Caco-2 (cell line): ENCODE data around the gene CPA5. TPM values are rescaled to one million over a fixed set of nuclear protein-coding genes. Genes with fewer than 3 reads are reported as not detected.

Experiments used
- BruUV-seq: library from RNA; stranded (reverse); fragments of 400-500 nt; replicated peaks from 2 replicates; lab custom pipeline; 2021; lab: Mats Ljungman, UMichigan
- CTCF ChIA-PET: fragments of 300-600 bp; sonication (Branson Sonifier 250); formaldehyde crosslinking; loops from one replicate; lab custom pipeline; 2022; ENCODE audit warnings: antibody characterized with exemption; lab: Charles Lee
- POLR2A ChIA-PET: fragments of 300-600 bp; sonication (Branson Sonifier 250); formaldehyde crosslinking; loops from one replicate; lab custom pipeline; 2022; ENCODE audit warnings: antibody characterized with exemption; lab: Charles Lee
- DNase-seq, 2 experiments: peaks; one replicate each; pipeline versions ENCODE4 v3.0.0 to v3.0.0-alpha.2; 2020 to 2022
- H3K27me3 ChIP-seq: replicated peaks from 2 replicates; pipeline ENCODE4 v1.6.0; 2011; ENCODE audit warnings: low read length; ENCODE audit not compliant: control insufficient read depth, insufficient read depth
- H3K36me3 ChIP-seq: 2 replicates; pipeline ENCODE4 v1.5.1; 2011; ENCODE audit warnings: low read length; ENCODE audit not compliant: control insufficient read depth, insufficient read depth
- H3K4me1 ChIP-seq: fragments of 250-450 bp; sonication (Bioruptor Pico); 2 replicates; pipeline ENCODE4 v1.5.1; 2020; ENCODE audit warnings: mild to moderate bottlenecking
- H3K4me3 ChIP-seq: 2 replicates; pipeline ENCODE4 v1.5.1; 2011; ENCODE audit warnings: low read depth, mild to moderate bottlenecking, control low read depth, low read length
- H3K9me3 ChIP-seq: fragments of 250-450 bp; sonication (Bioruptor Pico); 2 replicates; pipeline ENCODE4 v1.5.1; 2020; ENCODE audit warnings: mild to moderate bottlenecking, moderate library complexity
- H3K27ac Mint-ChIP-seq: one replicate; pipeline ENCODE4 v1.8.0; 2022; ENCODE audit warnings: mixed read lengths; ENCODE audit not compliant: unreplicated experiment
- H3K27me3 Mint-ChIP-seq: one replicate; pipeline ENCODE4 v1.8.0; 2022; ENCODE audit warnings: mixed read lengths; ENCODE audit not compliant: insufficient read depth, unreplicated experiment
- H3K36me3 Mint-ChIP-seq: one replicate; pipeline ENCODE4 v1.8.0; 2022; ENCODE audit warnings: mild to moderate bottlenecking, mixed read lengths; ENCODE audit not compliant: insufficient read depth, unreplicated experiment
- H3K4me1 Mint-ChIP-seq: one replicate; pipeline ENCODE4 v1.8.0; 2022; ENCODE audit warnings: low read depth, mixed read lengths; ENCODE audit not compliant: unreplicated experiment
- H3K4me3 Mint-ChIP-seq: one replicate; pipeline ENCODE4 v1.8.0; 2022; ENCODE audit warnings: mild to moderate bottlenecking, moderate library complexity, mixed read lengths; ENCODE audit not compliant: unreplicated experiment
- H3K9me3 Mint-ChIP-seq: one replicate; pipeline ENCODE4 v1.8.0; 2022; ENCODE audit warnings: mixed read lengths; ENCODE audit not compliant: unreplicated experiment
- intact Hi-C: fragments of 100-400 bp; cut with micrococcal nuclease; formaldehyde crosslinking; loops from one replicate; pipeline ENCODE4 v1.10.0; 2022; ENCODE audit not compliant: unreplicated experiment
- total RNA-seq: library from RNA; stranded (reverse); gene quantifications from 2 replicates; pipeline ENCODE4 v1.2.3, GENCODE V29; 2022
- TF ChIP-seq, protein P1 (sequence below), 2 experiments: fragments of 200-600 bp in 1 of 2; IDR thresholded peaks; 1 replicate in 1 of 2; 2 replicates in 1 of 2; pipeline versions ENCODE4 v1.5.1 to v1.8.0; 2011 to 2022; ENCODE audit warnings: antibody characterized with exemption in 1 of 2, control low read depth in 1 of 2, inconsistent platforms in 1 of 2, low read depth in 1 of 2, low read length in 1 of 2, mild to moderate bottlenecking in 1 of 2, moderate library complexity in 1 of 2; ENCODE audit not compliant: insufficient read depth in 1 of 2, severe bottlenecking in 1 of 2, unreplicated experiment in 1 of 2

The CPA5 gene
- total RNA-seq, 1 experiment from 2014 or later: not detected

DNA sequence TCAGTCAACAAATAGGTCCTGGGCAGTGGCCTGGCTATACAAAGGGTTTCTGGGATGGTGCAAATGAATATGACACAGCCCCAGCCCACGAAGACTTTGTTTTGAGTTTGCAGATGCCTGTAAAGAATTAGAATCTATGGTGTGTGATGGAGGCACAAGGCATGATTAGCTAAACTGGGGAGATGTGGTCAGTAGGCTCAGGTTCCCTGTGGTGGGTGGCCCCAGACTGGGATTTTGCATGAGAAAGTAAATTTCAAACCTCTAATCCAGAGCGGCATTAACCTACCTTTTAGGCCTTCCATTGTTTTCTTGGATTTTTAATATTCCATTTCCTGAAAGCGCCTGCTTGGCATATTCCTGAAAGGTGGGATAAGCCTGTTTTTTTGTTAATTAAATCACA, 6.4 kb upstream of the CPA5 start:
- peaks cover 7% of the 10 kb centered on the region; the same call in 1 of the 2 replicates for H3K9me3 ChIP-seq
- TF ChIP-seq, protein P1, sequence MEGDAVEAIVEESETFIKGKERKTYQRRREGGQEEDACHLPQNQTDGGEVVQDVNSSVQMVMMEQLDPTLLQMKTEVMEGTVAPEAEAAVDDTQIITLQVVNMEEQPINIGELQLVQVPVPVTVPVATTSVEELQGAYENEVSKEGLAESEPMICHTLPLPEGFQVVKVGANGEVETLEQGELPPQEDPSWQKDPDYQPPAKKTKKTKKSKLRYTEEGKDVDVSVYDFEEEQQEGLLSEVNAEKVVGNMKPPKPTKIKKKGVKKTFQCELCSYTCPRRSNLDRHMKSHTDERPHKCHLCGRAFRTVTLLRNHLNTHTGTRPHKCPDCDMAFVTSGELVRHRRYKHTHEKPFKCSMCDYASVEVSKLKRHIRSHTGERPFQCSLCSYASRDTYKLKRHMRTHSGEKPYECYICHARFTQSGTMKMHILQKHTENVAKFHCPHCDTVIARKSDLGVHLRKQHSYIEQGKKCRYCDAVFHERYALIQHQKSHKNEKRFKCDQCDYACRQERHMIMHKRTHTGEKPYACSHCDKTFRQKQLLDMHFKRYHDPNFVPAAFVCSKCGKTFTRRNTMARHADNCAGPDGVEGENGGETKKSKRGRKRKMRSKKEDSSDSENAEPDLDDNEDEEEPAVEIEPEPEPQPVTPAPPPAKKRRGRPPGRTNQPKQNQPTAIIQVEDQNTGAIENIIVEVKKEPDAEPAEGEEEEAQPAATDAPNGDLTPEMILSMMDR (IDR thresholded peaks at IDR 0.05; ENCODE audit: insufficient read depth in 1 of 2, low read depth in 1 of 2, low read length in 1 of 2, severe bottlenecking in 1 of 2, unreplicated experiment in 1 of 2): no peak
- H3K27me3 Mint-ChIP-seq: no peaks in the 10 kb centered on the region
- peaks cover 10% of the 10 kb centered on the region; the same call in 1 of the 2 replicates for H3K4me1 ChIP-seq
- H3K9me3 Mint-ChIP-seq: no peaks in the 10 kb centered on the region
- no peak overlapping the region for H3K27ac Mint-ChIP-seq
- CTCF ChIA-PET: no interaction called here
- no peaks in the 10 kb centered on the region for H3K27me3 ChIP-seq
- H3K4me3 Mint-ChIP-seq: no peak overlapping the region
- no peaks in the 10 kb centered on the region for H3K36me3 Mint-ChIP-seq
- H3K4me3 ChIP-seq: no peak overlapping the region
- no TSS peak for BruUV-seq
- intact Hi-C loops: no loop called here
- POLR2A ChIA-PET: no interaction called here
- no peaks in the 10 kb centered on the region for H3K36me3 ChIP-seq
- H3K4me1 Mint-ChIP-seq: peaks cover 18% of the 10 kb centered on the region
- DNase-seq: no peak

DNA sequence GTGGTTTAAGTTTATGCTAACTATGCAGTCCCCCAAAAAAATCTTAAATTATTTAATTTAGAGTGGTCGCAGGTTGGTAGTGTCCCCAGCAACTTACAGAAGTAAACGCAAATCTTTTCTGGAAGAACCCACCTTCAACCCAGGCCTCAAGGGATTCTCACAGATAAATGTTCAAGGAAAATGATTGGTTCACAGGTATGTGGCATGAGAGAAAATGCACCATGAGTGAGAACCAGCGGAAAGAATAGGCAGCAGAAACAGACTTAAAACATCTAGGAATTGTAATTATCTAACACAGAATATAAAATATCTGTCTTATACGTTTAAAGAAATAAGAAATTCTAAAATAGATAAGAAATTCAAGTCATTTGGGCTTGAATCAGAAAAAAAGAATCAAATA, 2.7 kb upstream of the CPA5 start:
- H3K9me3 Mint-ChIP-seq: no peaks in the 10 kb centered on the region
- peaks cover 18% of the 10 kb centered on the region for H3K4me1 Mint-ChIP-seq
- Histone ChIP-seq H3K9me3 (peaks cover 7% of the 10 kb centered on the region; the same call in 1 of the 2 replicates), H3K36me3 (no peaks in the 10 kb centered on the region), H3K4me3 (no peak overlapping the region), H3K27me3 (no peaks in the 10 kb centered on the region), H3K4me1 (peaks cover 20% of the 10 kb centered on the region; the same call in 1 of the 2 replicates)
- TF ChIP-seq, protein P1 (IDR thresholded peaks at IDR 0.05; ENCODE audit: insufficient read depth in 1 of 2, low read depth in 1 of 2, low read length in 1 of 2, severe bottlenecking in 1 of 2, unreplicated experiment in 1 of 2): no peak
- H3K4me3 Mint-ChIP-seq: no peak overlapping the region
- ChIA-PET CTCF (no interaction called here), POLR2A (no interaction called here)
- no peaks in the 10 kb centered on the region for H3K36me3 Mint-ChIP-seq
- no peak overlapping the region for H3K27ac Mint-ChIP-seq
- intact Hi-C loops: no loop called here
- BruUV-seq: no TSS peak
- DNase-seq: no peak
- H3K27me3 Mint-ChIP-seq: no peaks in the 10 kb centered on the region

DNA sequence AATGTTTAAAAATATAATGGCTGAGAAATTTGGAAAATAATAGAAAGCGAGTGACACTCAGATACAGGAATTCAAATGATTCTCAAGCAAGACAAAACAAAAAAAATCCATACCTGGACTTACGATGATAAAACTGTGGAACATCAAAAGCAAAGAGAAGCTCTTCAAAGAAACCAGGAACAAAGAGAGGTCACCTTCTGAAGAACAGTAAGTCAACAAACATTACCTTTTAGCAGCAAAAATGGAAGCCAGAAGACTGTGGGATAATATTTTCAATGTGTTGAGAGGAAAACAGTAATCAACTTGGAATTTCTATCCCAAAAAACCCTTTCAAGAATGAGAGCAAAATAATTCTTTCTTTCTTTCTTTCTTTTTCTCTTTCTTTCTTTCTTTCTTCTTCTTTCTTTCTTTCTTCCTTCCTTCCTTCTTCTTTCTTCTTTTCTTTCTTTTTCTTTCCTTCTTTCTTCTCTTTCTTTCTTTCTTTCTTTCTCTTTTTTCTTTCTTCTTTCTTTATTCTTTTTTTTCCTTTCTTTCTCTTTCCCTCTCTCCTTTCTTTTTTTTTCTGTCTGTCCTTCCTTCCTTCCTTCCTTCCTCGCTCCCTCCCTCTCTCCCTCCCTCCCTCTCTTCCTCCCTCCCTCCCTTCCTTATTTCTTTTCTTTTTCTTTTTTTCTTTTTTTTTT, 1.8 kb upstream of the CPA5 start:
- intact Hi-C loops: no loop called here
- peaks cover 18% of the 10 kb centered on the region for H3K4me1 Mint-ChIP-seq
- peak overlapping the region; percentile 39 for H3K4me3 Mint-ChIP-seq
- H3K9me3 Mint-ChIP-seq: no peaks in the 10 kb centered on the region
- peak overlapping the region; percentile 66 for H3K27ac Mint-ChIP-seq
- H3K36me3 Mint-ChIP-seq: no peaks in the 10 kb centered on the region
- peaks cover 20% of the 10 kb centered on the region; the same call in 1 of the 2 replicates for H3K4me1 ChIP-seq
- H3K36me3 ChIP-seq: no peaks in the 10 kb centered on the region
- peak in 1 of 2 experiments; percentile 22 for DNase-seq
- no TSS peak for BruUV-seq
- TF ChIP-seq, protein P1 (IDR thresholded peaks at IDR 0.05; ENCODE audit: insufficient read depth in 1 of 2, low read depth in 1 of 2, low read length in 1 of 2, severe bottlenecking in 1 of 2, unreplicated experiment in 1 of 2): no peak
- H3K9me3 ChIP-seq: peaks cover 7% of the 10 kb centered on the region; the same call in 1 of the 2 replicates
- H3K4me3 ChIP-seq: no peak overlapping the region
- ChIA-PET POLR2A (no interaction called here), CTCF (no interaction called here)
- H3K27me3 Mint-ChIP-seq: no peaks in the 10 kb centered on the region
- H3K27me3 ChIP-seq: no peaks in the 10 kb centered on the region
